ENCODE data around the gene TREML1.
"Not testable (repeated sequence)": the region's sequence is repeated elsewhere in the genome, so short reads cannot be mapped to it uniquely, and the experiment has no call there.

TREML1 gene

GRCh38 chr6:41190791-41191190, 36.6 kb upstream of the TREML1 start:
- H3K79me2 ChIP-seq (ENCODE audit: control insufficient read depth, insufficient read depth, low read length, unreplicated experiment): no peaks in the 10 kb centered on the region
- H3K27me3 ChIP-seq (ENCODE audit: insufficient read depth, low read length): peaks cover 61% of the 10 kb centered on the region
- H3K36me3 ChIP-seq (ENCODE audit: insufficient read depth, low read length): no peaks in the 10 kb centered on the region
- no peak overlapping the region for H3K27ac ChIP-seq (ENCODE audit: low read depth, low read length)
- no peak overlapping the region for H2AFZ ChIP-seq (ENCODE audit: low read length, unreplicated experiment)
- no peak overlapping the region for H3K4me3 ChIP-seq (ENCODE audit: low read depth, low read length)
- no peaks in the 10 kb centered on the region for H3K4me1 ChIP-seq (ENCODE audit: control insufficient read depth, insufficient read depth, low read length, unreplicated experiment)

- Histone ChIP-seq H3K27me3 (ENCODE audit: insufficient read depth, low read length) (peaks cover 62% of the 10 kb centered on the region), H2AFZ (ENCODE audit: low read length, unreplicated experiment) (no peak overlapping the region), H3K36me3 (ENCODE audit: insufficient read depth, low read length) (no peaks in the 10 kb centered on the region), H3K4me3 (ENCODE audit: low read depth, low read length) (no peak overlapping the region), H3K27ac (ENCODE audit: low read depth, low read length) (no peak overlapping the region), H3K4me1 (ENCODE audit: control insufficient read depth, insufficient read depth, low read length, unreplicated experiment) (no peaks in the 10 kb centered on the region), H3K79me2 (ENCODE audit: control insufficient read depth, insufficient read depth, low read length, unreplicated experiment) (no peaks in the 10 kb centered on the region)
These were observed 35.8 kb upstream of the TREML1 start for GRCh38 chr6:41189967-41190366.

- H3K79me2 ChIP-seq (ENCODE audit: control insufficient read depth, insufficient read depth, low read length, unreplicated experiment); H3K27ac ChIP-seq (ENCODE audit: low read depth, low read length); H2AFZ ChIP-seq (ENCODE audit: low read length, unreplicated experiment); H3K36me3 ChIP-seq (ENCODE audit: insufficient read depth, low read length); H3K4me3 ChIP-seq (ENCODE audit: low read depth, low read length); H3K4me1 ChIP-seq (ENCODE audit: control insufficient read depth, insufficient read depth, low read length, unreplicated experiment): not testable (repeated sequence)
- H3K27me3 ChIP-seq (ENCODE audit: insufficient read depth, low read length): peaks cover 60% of the 10 kb centered on the region
These were observed 34.9 kb upstream of the TREML1 start for GRCh38 chr6:41189046-41189445.

- H3K36me3 ChIP-seq (ENCODE audit: insufficient read depth, low read length): no peaks in the 10 kb centered on the region
- peaks cover 64% of the 10 kb centered on the region for H3K27me3 ChIP-seq (ENCODE audit: insufficient read depth, low read length)
- no peaks in the 10 kb centered on the region for H3K4me1 ChIP-seq (ENCODE audit: control insufficient read depth, insufficient read depth, low read length, unreplicated experiment)
- no peak overlapping the region for H3K27ac ChIP-seq (ENCODE audit: low read depth, low read length)
- H3K4me3 ChIP-seq (ENCODE audit: low read depth, low read length): no peak overlapping the region
- no peaks in the 10 kb centered on the region for H3K79me2 ChIP-seq (ENCODE audit: control insufficient read depth, insufficient read depth, low read length, unreplicated experiment)
- H2AFZ ChIP-seq (ENCODE audit: low read length, unreplicated experiment): no peak overlapping the region
These were observed 34.1 kb upstream of the TREML1 start for GRCh38 chr6:41187924-41188886.

GRCh38 chr6:41186031-41186562, 31.9 kb upstream of the TREML1 start:
- H3K79me2 ChIP-seq (ENCODE audit: control insufficient read depth, insufficient read depth, low read length, unreplicated experiment): no peaks in the 10 kb centered on the region
- peaks cover 70% of the 10 kb centered on the region for H3K27me3 ChIP-seq (ENCODE audit: insufficient read depth, low read length)
- no peak overlapping the region for H3K4me3 ChIP-seq (ENCODE audit: low read depth, low read length)
- no peak overlapping the region for H3K27ac ChIP-seq (ENCODE audit: low read depth, low read length)
- H3K4me1 ChIP-seq (ENCODE audit: control insufficient read depth, insufficient read depth, low read length, unreplicated experiment): no peaks in the 10 kb centered on the region
- H3K36me3 ChIP-seq (ENCODE audit: insufficient read depth, low read length): no peaks in the 10 kb centered on the region
- H2AFZ ChIP-seq (ENCODE audit: low read length, unreplicated experiment): no peak overlapping the region

- no peak overlapping the region for H3K4me3 ChIP-seq (ENCODE audit: low read depth, low read length)
- H3K79me2 ChIP-seq (ENCODE audit: control insufficient read depth, insufficient read depth, low read length, unreplicated experiment): no peaks in the 10 kb centered on the region
- H3K27me3 ChIP-seq (ENCODE audit: insufficient read depth, low read length): peaks cover 71% of the 10 kb centered on the region
- H2AFZ ChIP-seq (ENCODE audit: low read length, unreplicated experiment): no peak overlapping the region
- no peaks in the 10 kb centered on the region for H3K36me3 ChIP-seq (ENCODE audit: insufficient read depth, low read length)
- no peaks in the 10 kb centered on the region for H3K4me1 ChIP-seq (ENCODE audit: control insufficient read depth, insufficient read depth, low read length, unreplicated experiment)
- H3K27ac ChIP-seq (ENCODE audit: low read depth, low read length): no peak overlapping the region
These were observed 30.6 kb upstream of the TREML1 start for GRCh38 chr6:41184761-41185160.

GRCh38 chr6:41182069-41183034, 28.2 kb upstream of the TREML1 start:
- no peak overlapping the region for H3K4me3 ChIP-seq (ENCODE audit: low read depth, low read length)
- no peak overlapping the region for H3K27ac ChIP-seq (ENCODE audit: low read depth, low read length)
- peaks cover 70% of the 10 kb centered on the region for H3K27me3 ChIP-seq (ENCODE audit: insufficient read depth, low read length)
- H3K4me1 ChIP-seq (ENCODE audit: control insufficient read depth, insufficient read depth, low read length, unreplicated experiment): no peaks in the 10 kb centered on the region
- H2AFZ ChIP-seq (ENCODE audit: low read length, unreplicated experiment): no peak overlapping the region
- H3K36me3 ChIP-seq (ENCODE audit: insufficient read depth, low read length): no peaks in the 10 kb centered on the region
- H3K79me2 ChIP-seq (ENCODE audit: control insufficient read depth, insufficient read depth, low read length, unreplicated experiment): no peaks in the 10 kb centered on the region

GRCh38 chr6:41181566-41181965, 27.4 kb upstream of the TREML1 start:
- H3K27ac ChIP-seq (ENCODE audit: low read depth, low read length): no peak overlapping the region
- no peaks in the 10 kb centered on the region for H3K36me3 ChIP-seq (ENCODE audit: insufficient read depth, low read length)
- H2AFZ ChIP-seq (ENCODE audit: low read length, unreplicated experiment): no peak overlapping the region
- H3K4me3 ChIP-seq (ENCODE audit: low read depth, low read length): no peak overlapping the region
- H3K4me1 ChIP-seq (ENCODE audit: control insufficient read depth, insufficient read depth, low read length, unreplicated experiment): no peaks in the 10 kb centered on the region
- H3K27me3 ChIP-seq (ENCODE audit: insufficient read depth, low read length): peaks cover 78% of the 10 kb centered on the region
- H3K79me2 ChIP-seq (ENCODE audit: control insufficient read depth, insufficient read depth, low read length, unreplicated experiment): no peaks in the 10 kb centered on the region

- no peaks in the 10 kb centered on the region for H3K4me1 ChIP-seq (ENCODE audit: control insufficient read depth, insufficient read depth, low read length, unreplicated experiment)
- peaks cover 83% of the 10 kb centered on the region for H3K27me3 ChIP-seq (ENCODE audit: insufficient read depth, low read length)
- H3K4me3 ChIP-seq (ENCODE audit: low read depth, low read length): no peak overlapping the region
- H2AFZ ChIP-seq (ENCODE audit: low read length, unreplicated experiment): no peak overlapping the region
- no peak overlapping the region for H3K27ac ChIP-seq (ENCODE audit: low read depth, low read length)
- no peaks in the 10 kb centered on the region for H3K36me3 ChIP-seq (ENCODE audit: insufficient read depth, low read length)
- H3K79me2 ChIP-seq (ENCODE audit: control insufficient read depth, insufficient read depth, low read length, unreplicated experiment): no peaks in the 10 kb centered on the region
These were observed 25.0 kb upstream of the TREML1 start for GRCh38 chr6:41179163-41179562.

GRCh38 chr6:41177695-41178094, 23.5 kb upstream of the TREML1 start:
- H3K4me3 ChIP-seq (ENCODE audit: low read depth, low read length): no peak overlapping the region
- H3K27me3 ChIP-seq (ENCODE audit: insufficient read depth, low read length): peaks cover 72% of the 10 kb centered on the region
- no peaks in the 10 kb centered on the region for H3K4me1 ChIP-seq (ENCODE audit: control insufficient read depth, insufficient read depth, low read length, unreplicated experiment)
- no peaks in the 10 kb centered on the region for H3K79me2 ChIP-seq (ENCODE audit: control insufficient read depth, insufficient read depth, low read length, unreplicated experiment)
- no peaks in the 10 kb centered on the region for H3K36me3 ChIP-seq (ENCODE audit: insufficient read depth, low read length)
- H3K27ac ChIP-seq (ENCODE audit: low read depth, low read length): no peak overlapping the region
- H2AFZ ChIP-seq (ENCODE audit: low read length, unreplicated experiment): no peak overlapping the region

Measured in ACC112 (cell line).